ENCODE data around the gene SLC22A13.

Gene SLC22A13

GRCh38 chr3:38265604-38266307 is at the start of gene SLC22A13:
TSS of gene SLC22A13 (plus strand) at chr3:38265812. CDS start at chr3:38265861, 49 bp downstream.
- no peak for ATAC-seq
- TF ChIP-seq CREB5 (CRISPR knock-in tag; IDR thresholded peaks at IDR 0.05; ENCODE audit: low read depth) (no peak), ARNTL (CRISPR knock-in tag; IDR thresholded peaks at IDR 0.05; ENCODE audit: borderline replicate concordance, low read depth) (no peak), ESRRG (CRISPR knock-in tag; IDR thresholded peaks at IDR 0.05) (no peak), ZC3H10 (CRISPR knock-in tag; IDR thresholded peaks at IDR 0.05) (no peak), GLIS3 (CRISPR knock-in tag; IDR thresholded peaks at IDR 0.05) (no peak), TSHZ2 (CRISPR knock-in tag; IDR thresholded peaks at IDR 0.05) (no peak), ZNF565 (CRISPR knock-in tag; conservative IDR thresholded peaks at IDR 0.05; ENCODE audit: low read depth) (no peak), TOX (CRISPR knock-in tag; IDR thresholded peaks at IDR 0.05; ENCODE audit: borderline replicate concordance) (no peak), CSRNP3 (CRISPR knock-in tag; IDR thresholded peaks at IDR 0.05) (no peak), OSR1 (CRISPR knock-in tag; IDR thresholded peaks at IDR 0.05) (no peak), RARB (CRISPR knock-in tag; IDR thresholded peaks at IDR 0.05) (no peak), ZFP30 (CRISPR knock-in tag; IDR thresholded peaks at IDR 0.05) (no peak), TCF4 (CRISPR knock-in tag; IDR thresholded peaks at IDR 0.05; ENCODE audit: borderline replicate concordance) (no peak), PPARA (CRISPR knock-in tag; IDR thresholded peaks at IDR 0.05; ENCODE audit: borderline replicate concordance) (no peak), ZNF70 (CRISPR knock-in tag; IDR thresholded peaks at IDR 0.05) (no peak), SNAI2 (CRISPR knock-in tag; IDR thresholded peaks at IDR 0.05) (no peak)

- ATAC-seq, result no peak
- no peak for TF ChIP-seq OSR1 (CRISPR knock-in tag; IDR thresholded peaks at IDR 0.05)
- no peak for TF ChIP-seq CSDC2 (CRISPR knock-in tag; IDR thresholded peaks at IDR 0.05)
- no peak for TF ChIP-seq ESRRG (CRISPR knock-in tag; IDR thresholded peaks at IDR 0.05)
- TF ChIP-seq ARNTL (CRISPR knock-in tag; IDR thresholded peaks at IDR 0.05; ENCODE audit: borderline replicate concordance, low read depth), result no peak
- no peak for TF ChIP-seq CREB5 (CRISPR knock-in tag; IDR thresholded peaks at IDR 0.05; ENCODE audit: low read depth)
- TF ChIP-seq ZC3H10 (CRISPR knock-in tag; IDR thresholded peaks at IDR 0.05), result no peak
These were observed 45.9 kb upstream of the SLC22A13 start for GRCh38 chr3:38219609-38220197.

GRCh38 chr3:38221005-38221404 is 44.6 kb upstream of the SLC22A13 start:
- TF ChIP-seq POU6F1 (CRISPR knock-in tag; IDR thresholded peaks at IDR 0.05; ENCODE audit: borderline replicate concordance, low read depth) (no peak), RARB (CRISPR knock-in tag; IDR thresholded peaks at IDR 0.05) (no peak), CSDC2 (CRISPR knock-in tag; IDR thresholded peaks at IDR 0.05) (no peak), PPARA (CRISPR knock-in tag; IDR thresholded peaks at IDR 0.05; ENCODE audit: borderline replicate concordance) (no peak), GLIS3 (CRISPR knock-in tag; IDR thresholded peaks at IDR 0.05) (no peak), ZFP3 (CRISPR knock-in tag; IDR thresholded peaks at IDR 0.05) (no peak), PATZ1 (CRISPR knock-in tag; IDR thresholded peaks at IDR 0.05; ENCODE audit: borderline replicate concordance) (no peak), ZNF8 (CRISPR knock-in tag; IDR thresholded peaks at IDR 0.05) (no peak), ARNTL (CRISPR knock-in tag; IDR thresholded peaks at IDR 0.05; ENCODE audit: borderline replicate concordance, low read depth) (no peak), ISL1 (CRISPR knock-in tag; IDR thresholded peaks at IDR 0.05) (no peak), TCF4 (CRISPR knock-in tag; IDR thresholded peaks at IDR 0.05; ENCODE audit: borderline replicate concordance) (no peak), BACH2 (CRISPR knock-in tag; IDR thresholded peaks at IDR 0.05; ENCODE audit: borderline replicate concordance) (no peak), ZC3H10 (CRISPR knock-in tag; IDR thresholded peaks at IDR 0.05) (no peak), SNAI2 (CRISPR knock-in tag; IDR thresholded peaks at IDR 0.05) (no peak), ZNF565 (CRISPR knock-in tag; conservative IDR thresholded peaks at IDR 0.05; ENCODE audit: low read depth) (no peak), ZFP30 (CRISPR knock-in tag; IDR thresholded peaks at IDR 0.05) (no peak)
- ATAC-seq, result no peak
